Activated T-helper 1 cell treated with anti-CD3 and anti-CD28 coated beads, Interleukin-12 subunit alpha, Interleukin-12 subunit beta, Interleukin-2, Interleukin-4 antibody, amounts not matched to agents 30 ng/mL and 10 ng/mL and 1 ng/mL, durations not matched to agents 14 hours and 24 hours and 36 hours (primary cell): ENCODE results near the gene SLC25A27. TPM values are rescaled to one million over a fixed set of nuclear protein-coding genes. Genes with fewer than 3 reads are reported as not detected.
A peak's percentile ranks its signal among the peaks of the same experiment; 100 is the strongest.
"Not testable (repeated sequence)": the region's sequence is repeated elsewhere in the genome, so short reads cannot be mapped to it uniquely, and the experiment has no call there.

Source experiments
- DNase-seq: peaks from one replicate; pipeline ENCODE4 v3.0.0; 2021; ENCODE audit warnings: low spot score
- H3K27ac Mint-ChIP-seq: one replicate; pipeline ENCODE4 v1.8.0; 2021; ENCODE audit warnings: mild to moderate bottlenecking, mixed read lengths
- H3K27me3 Mint-ChIP-seq: one replicate; pipeline ENCODE4 v1.8.0; 2022; ENCODE audit warnings: mild to moderate bottlenecking, moderate library complexity, mixed read lengths; ENCODE audit not compliant: insufficient read depth
- H3K36me3 Mint-ChIP-seq: one replicate; pipeline ENCODE4 v1.8.0; 2021; ENCODE audit warnings: low read depth, mixed read lengths
- H3K4me1 Mint-ChIP-seq: one replicate; pipeline ENCODE4 v1.8.0; 2021; ENCODE audit warnings: low read depth, mixed read lengths
- H3K4me3 Mint-ChIP-seq: one replicate; pipeline ENCODE4 v1.8.0; 2021; ENCODE audit warnings: mild to moderate bottlenecking, moderate library complexity, mixed read lengths
- H3K9me3 Mint-ChIP-seq: one replicate; pipeline ENCODE4 v1.8.0; 2021; ENCODE audit warnings: mixed read lengths
- intact Hi-C: fragments of 100-400 bp; cut with micrococcal nuclease; formaldehyde crosslinking; loops from one replicate; pipeline ENCODE4 v1.15.1; 2024
- total RNA-seq: library from RNA; stranded (reverse); gene quantifications from 2 replicates; pipeline ENCODE4 v1.2.3, GENCODE V29; 2022

The SLC25A27 gene
- total RNA-seq, 1 donor from 2014 or later, result not detected

DNA sequence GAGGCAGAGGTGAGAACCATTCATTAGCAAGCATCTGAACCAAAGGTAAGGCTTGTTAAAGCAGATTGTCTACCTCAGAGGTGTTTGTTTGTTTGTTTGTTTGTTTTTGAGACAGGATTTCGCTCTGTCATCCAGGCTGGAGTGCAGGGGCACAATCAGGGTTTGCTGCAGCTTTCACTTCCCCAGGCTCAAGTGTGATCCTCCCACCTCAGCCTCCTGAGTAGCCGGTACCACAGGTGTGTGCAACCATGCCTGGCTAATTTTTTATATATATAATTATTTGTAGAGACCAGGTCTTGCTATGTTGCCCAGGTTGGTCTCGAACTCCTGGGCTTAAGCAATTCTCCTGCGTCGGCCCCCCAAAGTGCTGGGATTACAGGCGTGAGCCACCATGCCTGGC lies 17.3 kb upstream of the SLC25A27 start:
- H3K4me1 Mint-ChIP-seq, result no peaks in the 10 kb centered on the region
- peaks cover 10% of the 10 kb centered on the region for H3K27me3 Mint-ChIP-seq
- no peak overlapping the region for H3K27ac Mint-ChIP-seq
- H3K4me3 Mint-ChIP-seq, result no peak overlapping the region
- no peaks in the 10 kb centered on the region for H3K9me3 Mint-ChIP-seq
- no peak for DNase-seq
- intact Hi-C loops, result loop anchor here (10.0 kb wide), 1 partner anchor 1961 kb away; no protein-coding TSS in a partner anchor
- no peaks in the 10 kb centered on the region for H3K36me3 Mint-ChIP-seq

DNA sequence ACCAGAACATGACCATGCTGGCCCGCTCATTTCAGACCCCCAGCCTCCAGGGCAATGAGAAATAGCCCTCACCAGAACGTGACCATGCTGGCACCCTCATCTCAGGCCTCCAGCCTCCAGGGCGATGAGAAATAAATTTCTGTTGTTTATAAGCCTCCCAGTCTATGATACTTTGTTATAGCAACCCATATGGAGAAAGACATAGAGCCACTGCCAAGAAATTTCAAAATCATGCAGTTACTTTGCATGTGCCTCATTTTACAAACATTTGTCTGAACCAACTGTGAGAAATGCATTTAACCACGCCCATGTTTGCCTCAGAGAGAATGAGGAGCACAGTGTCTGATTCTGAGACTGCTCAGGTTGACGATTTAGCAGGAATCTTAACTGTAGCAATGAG lies 15.6 kb upstream of the SLC25A27 start:
- H3K4me3 Mint-ChIP-seq, result no peak overlapping the region
- no peak overlapping the region for H3K27ac Mint-ChIP-seq
- no peaks in the 10 kb centered on the region for H3K36me3 Mint-ChIP-seq
- DNase-seq, result no peak
- no peaks in the 10 kb centered on the region for H3K9me3 Mint-ChIP-seq
- H3K4me1 Mint-ChIP-seq, result no peaks in the 10 kb centered on the region
- H3K27me3 Mint-ChIP-seq, result peaks cover 5% of the 10 kb centered on the region
- intact Hi-C loops, result loop anchor here (10.0 kb wide), 1 partner anchor 1962 kb away; no protein-coding TSS in a partner anchor

DNA sequence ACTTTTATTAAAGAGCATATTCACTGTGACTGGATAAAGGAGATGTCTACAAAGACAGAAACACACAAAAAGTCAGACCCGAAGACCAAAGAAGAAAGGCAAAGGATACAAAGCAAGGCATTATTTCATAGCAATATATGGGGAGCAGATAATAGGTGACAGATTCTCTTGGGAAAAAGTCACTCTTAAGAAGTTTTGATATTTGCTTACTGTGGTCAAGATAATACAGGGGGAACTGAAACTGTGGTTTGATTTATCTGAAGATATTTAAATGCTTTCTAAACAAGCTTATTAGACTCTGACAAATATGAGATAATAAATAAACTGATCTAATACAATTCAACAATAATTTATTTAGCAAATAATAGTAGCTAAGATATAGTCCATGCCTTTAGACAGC lies 14.8 kb upstream of the SLC25A27 start:
- intact Hi-C loops, result loop anchor here (10.0 kb wide), 1 partner anchor 1963 kb away; no protein-coding TSS in a partner anchor
- Mint-ChIP-seq H3K27me3 (peaks cover 5% of the 10 kb centered on the region), H3K36me3 (no peaks in the 10 kb centered on the region), H3K4me3 (no peak overlapping the region), H3K4me1 (peaks cover 1% of the 10 kb centered on the region), H3K27ac (no peak overlapping the region), H3K9me3 (no peaks in the 10 kb centered on the region)
- no peak for DNase-seq

DNA sequence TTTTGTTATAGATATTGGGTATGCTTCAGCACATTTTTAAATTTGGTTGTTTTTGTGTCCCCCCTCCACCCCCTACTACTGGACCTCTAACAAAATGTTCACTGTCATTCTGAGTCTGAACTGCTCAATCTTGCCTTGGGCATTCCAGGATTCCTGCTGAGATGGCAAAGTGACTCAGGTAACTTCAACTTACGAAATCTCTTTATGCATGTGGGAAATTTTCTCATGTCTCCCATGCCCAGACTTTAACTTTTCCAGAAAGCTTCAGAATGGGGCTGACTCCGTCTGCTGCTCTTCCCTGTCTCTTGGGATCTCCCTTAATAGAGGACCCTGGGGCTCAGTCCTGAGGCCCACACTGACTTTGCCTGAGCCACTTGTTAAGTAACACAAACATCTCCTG lies 14.1 kb upstream of the SLC25A27 start:
- H3K9me3 Mint-ChIP-seq, result no peaks in the 10 kb centered on the region
- H3K27me3 Mint-ChIP-seq, result peaks cover 8% of the 10 kb centered on the region
- H3K4me3 Mint-ChIP-seq, result no peak overlapping the region
- H3K4me1 Mint-ChIP-seq, result peaks cover 4% of the 10 kb centered on the region
- H3K36me3 Mint-ChIP-seq, result no peaks in the 10 kb centered on the region
- intact Hi-C loops, result loop anchor here (10.0 kb wide), 1 partner anchor 1964 kb away; no protein-coding TSS in a partner anchor
- no peak overlapping the region for H3K27ac Mint-ChIP-seq
- no peak for DNase-seq

DNA sequence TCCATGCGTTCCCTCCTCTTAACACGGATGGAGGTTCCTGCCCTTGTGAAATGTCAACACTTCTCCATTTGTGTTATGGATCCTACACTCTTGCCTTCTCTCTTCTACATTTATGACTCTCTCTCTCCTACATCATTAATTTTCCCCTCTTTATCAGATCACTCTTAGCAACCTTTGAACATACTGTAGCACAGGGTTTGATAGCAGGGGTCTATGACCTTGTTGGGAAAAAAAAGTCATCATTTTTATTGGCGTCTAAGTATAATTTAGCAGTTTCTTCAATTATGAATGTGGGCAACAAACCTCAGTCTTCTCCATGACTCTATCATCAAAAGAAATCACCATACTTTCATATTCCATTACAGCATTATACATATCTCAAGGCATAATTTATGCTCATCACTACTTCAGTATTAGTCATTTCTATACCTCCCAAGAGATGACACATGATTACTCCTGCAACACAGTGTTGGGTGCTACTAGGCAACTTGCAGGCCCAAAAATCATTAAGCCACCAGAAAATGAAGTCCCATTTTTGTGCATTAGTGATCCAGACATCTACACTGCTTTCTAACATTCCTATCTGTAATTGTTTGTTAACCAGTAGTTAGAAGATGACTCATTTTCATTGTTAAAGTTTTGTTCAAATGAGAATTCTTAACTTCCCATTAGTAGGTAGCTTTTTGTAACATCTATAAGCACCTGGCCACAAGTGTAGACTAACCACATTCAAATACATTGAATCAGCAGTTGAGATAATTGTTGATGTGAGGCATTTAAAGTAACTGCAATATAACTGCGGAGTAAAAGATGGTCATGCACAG lies 9.6 kb upstream of the SLC25A27 start:
- Mint-ChIP-seq H3K36me3 (no peaks in the 10 kb centered on the region), H3K4me3 (no peak overlapping the region), H3K27me3 (peaks cover 8% of the 10 kb centered on the region), H3K9me3 (no peaks in the 10 kb centered on the region), H3K4me1 (peaks cover 4% of the 10 kb centered on the region), H3K27ac (peak overlapping the region; percentile 19)
- intact Hi-C loops, result no loop called here
- no peak for DNase-seq

DNA sequence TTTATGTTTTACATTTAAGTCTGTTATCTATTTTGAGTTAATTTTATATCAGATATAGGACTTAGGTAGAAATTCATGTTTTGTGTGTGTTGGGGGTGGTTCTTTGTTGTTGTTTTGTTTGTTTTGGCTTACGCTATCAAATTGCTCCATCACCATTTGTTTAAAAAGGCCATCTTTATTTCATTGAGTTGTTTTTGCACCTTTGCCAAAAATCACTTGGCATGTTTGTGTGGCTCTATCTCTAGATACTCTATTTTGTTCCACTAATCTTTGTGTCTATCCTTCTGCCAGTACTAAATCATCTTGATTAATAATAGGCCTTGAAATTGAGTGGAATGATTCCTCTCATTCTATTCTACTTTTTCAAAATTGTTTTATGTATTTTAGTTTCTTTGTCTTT lies 7.5 kb upstream of the SLC25A27 start:
- no peak overlapping the region for H3K27ac Mint-ChIP-seq
- DNase-seq, result no peak
- intact Hi-C loops, result no loop called here
- H3K9me3 Mint-ChIP-seq, result no peaks in the 10 kb centered on the region
- peaks cover 4% of the 10 kb centered on the region for H3K4me1 Mint-ChIP-seq
- no peaks in the 10 kb centered on the region for H3K36me3 Mint-ChIP-seq
- H3K4me3 Mint-ChIP-seq, result no peak overlapping the region
- peaks cover 7% of the 10 kb centered on the region for H3K27me3 Mint-ChIP-seq

DNA sequence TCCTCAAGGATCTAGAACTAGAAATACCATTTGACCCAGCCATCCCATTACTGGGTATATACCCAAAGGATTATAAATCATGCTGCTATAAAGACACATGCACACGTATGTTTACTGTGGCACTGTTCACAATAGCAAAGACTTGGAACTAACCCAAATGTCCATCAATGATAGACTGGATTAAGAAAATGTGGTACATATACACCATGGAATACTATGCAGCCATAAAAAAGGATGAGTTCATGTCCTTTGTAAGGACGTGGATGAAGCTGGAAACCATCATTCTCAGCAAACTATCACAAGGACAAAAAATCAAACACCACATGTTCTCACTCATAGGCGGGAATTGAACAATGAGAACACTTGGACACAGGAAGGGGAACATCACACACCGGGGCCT lies 4.7 kb upstream of the SLC25A27 start:
- H3K4me3 Mint-ChIP-seq, intact Hi-C loops, DNase-seq, H3K9me3 Mint-ChIP-seq, H3K36me3 Mint-ChIP-seq, H3K27ac Mint-ChIP-seq: not testable (repeated sequence)
- peaks cover 23% of the 10 kb centered on the region for H3K27me3 Mint-ChIP-seq
- H3K4me1 Mint-ChIP-seq, result peaks cover 11% of the 10 kb centered on the region

DNA sequence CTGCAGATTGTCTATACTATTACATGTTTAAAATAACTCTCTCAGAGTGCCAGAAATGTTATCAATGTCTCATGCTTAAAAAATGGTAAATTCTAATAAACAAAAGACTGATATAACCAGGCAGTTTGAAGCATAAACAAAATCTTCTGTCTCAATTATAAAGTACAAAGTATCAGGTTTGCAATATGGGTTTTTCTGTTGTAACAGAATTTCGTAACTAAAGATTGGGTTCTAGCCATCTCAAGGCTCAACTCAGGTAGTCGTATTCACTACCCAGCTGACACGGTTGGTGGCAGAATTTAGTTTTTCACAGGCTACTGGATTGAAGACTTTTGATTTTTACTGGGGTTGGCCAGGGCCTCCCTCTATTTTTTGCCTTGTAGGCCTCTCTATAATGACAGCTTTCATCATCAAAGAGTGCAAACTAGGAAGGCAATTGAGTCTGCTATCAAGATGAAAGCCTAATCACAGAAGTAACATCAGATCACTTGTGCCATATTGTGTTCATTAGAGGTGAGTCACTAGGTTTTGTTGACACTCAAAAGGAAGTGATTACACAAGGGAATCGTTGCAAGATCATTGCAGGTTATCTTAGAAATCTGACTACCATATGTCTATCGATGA lies 3.8 kb upstream of the SLC25A27 start:
- Mint-ChIP-seq H3K36me3 (no peaks in the 10 kb centered on the region), H3K27ac (no peak overlapping the region), H3K4me1 (peaks cover 11% of the 10 kb centered on the region), H3K9me3 (no peaks in the 10 kb centered on the region), H3K4me3 (no peak overlapping the region), H3K27me3 (peaks cover 29% of the 10 kb centered on the region)
- intact Hi-C loops, result no loop called here
- DNase-seq, result no peak

DNA sequence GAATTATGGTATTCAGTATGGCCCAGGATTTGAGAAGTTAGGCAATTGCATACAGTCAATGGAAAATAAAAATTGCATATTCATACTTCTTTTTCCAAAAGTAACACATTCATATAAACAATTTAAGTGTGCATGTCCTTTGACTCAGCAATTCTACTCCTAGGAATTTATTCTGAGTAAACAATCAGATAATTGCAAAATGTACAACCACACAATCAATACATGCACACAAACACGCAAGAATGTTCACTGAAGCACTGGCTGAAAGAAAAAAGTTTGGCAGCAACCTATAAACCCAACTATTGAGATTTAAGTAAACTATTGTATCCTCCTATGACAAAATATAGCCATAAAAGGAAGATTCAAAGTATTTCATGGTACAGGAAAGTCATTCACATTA lies 1.8 kb upstream of the SLC25A27 start:
- intact Hi-C loops, result no loop called here

DNA sequence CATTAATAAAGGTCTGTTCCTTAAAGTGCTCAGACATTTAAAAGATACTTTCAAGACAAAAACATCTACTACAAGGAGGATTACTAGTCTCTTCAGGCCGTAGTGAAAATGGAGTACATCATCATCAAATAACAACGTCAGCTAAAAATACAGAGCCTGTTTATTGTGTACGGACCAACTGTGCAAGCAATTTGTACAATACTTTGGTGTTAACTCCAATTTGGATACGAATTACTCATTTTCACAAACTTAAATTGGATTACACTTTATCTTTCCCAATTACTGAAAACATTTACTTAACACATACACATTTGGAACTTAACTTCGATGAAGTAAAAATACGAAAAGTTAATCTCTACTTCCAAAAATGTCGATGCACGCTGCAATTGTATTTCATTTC lies 959 bp upstream of the SLC25A27 start:
- peak overlapping the region; percentile 87 for H3K4me3 Mint-ChIP-seq
- H3K27ac Mint-ChIP-seq, result no peak overlapping the region
- H3K36me3 Mint-ChIP-seq, result no peaks in the 10 kb centered on the region
- H3K4me1 Mint-ChIP-seq, result peaks cover 11% of the 10 kb centered on the region
- DNase-seq, result no peak
- no peaks in the 10 kb centered on the region for H3K9me3 Mint-ChIP-seq
- H3K27me3 Mint-ChIP-seq, result peaks cover 47% of the 10 kb centered on the region
- intact Hi-C loops, result loop anchor here (2.0 kb wide), 1 partner anchor 477 kb away; no protein-coding TSS in a partner anchor

More for the DNA sequence above, 1.8 kb upstream of the SLC25A27 start:
- Mint-ChIP-seq H3K36me3 (no peaks in the 10 kb centered on the region), H3K9me3 (no peaks in the 10 kb centered on the region), H3K27ac (no peak overlapping the region), H3K4me3 (no peak overlapping the region), H3K4me1 (peaks cover 11% of the 10 kb centered on the region), H3K27me3 (peaks cover 47% of the 10 kb centered on the region)
- DNase-seq, result no peak

DNA sequence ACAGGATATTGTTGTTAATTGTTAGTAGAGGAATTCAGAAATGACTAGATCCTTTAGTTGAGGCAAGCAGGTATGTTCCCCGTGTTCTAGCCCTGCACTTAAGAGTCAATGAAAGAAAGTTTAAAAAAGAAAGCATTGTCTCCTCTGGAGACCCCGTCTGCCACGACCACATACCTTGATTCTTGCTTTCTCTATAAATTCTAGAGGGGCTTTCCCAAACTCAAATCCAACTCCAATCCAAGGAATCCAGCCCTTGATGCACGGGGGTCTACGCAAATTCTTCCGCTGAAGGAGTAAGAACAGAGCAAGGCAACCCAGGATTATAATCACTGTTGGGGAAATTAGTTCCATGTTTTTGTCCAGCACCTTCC lies 558 bp upstream of the SLC25A27 start:
- intact Hi-C loops, result loop anchor here (2.0 kb wide), 1 partner anchor 477 kb away; no protein-coding TSS in a partner anchor
- no peak for DNase-seq

DNA sequence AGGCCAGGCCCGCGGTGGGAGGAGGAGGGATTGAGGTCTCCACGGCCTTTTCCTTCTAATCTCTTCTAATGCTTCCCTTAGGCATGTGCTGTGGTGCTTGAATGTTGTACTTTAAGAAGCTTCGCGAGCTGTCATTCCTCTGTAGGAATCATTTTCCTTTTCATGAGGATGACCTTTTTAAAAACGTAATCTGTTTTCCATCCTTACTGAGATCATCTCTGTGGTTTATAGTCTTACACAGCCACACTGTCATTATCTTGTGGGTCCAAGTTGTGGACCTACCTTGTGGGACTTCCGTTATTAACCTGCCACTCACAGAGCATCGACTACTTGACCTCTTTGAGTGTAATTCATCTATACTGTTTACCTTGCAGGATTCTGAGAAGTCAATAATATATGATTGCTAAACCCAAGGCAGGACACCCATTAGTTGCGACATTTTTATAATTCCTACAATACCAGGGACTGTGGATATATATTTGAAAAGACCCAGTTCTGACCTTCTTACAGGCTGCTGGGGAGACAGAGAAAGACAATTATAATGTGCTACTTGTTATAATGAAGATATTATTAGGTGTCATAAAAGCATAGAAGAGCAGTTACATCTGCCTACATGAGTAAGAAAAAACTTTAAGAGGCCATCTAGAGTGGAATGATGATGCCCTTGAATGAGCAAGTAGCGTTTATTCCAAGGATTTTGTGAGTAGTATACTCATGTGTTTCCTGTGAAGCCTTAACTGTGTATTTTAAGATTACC lies 842 bp downstream of the SLC25A27 start:
- DNase-seq, result no peak
- H3K4me1 Mint-ChIP-seq, result peaks cover 11% of the 10 kb centered on the region
- H3K27ac Mint-ChIP-seq, result no peak overlapping the region
- H3K4me3 Mint-ChIP-seq, result peak overlapping the region; percentile 75
- peaks cover 46% of the 10 kb centered on the region for H3K27me3 Mint-ChIP-seq
- no peaks in the 10 kb centered on the region for H3K36me3 Mint-ChIP-seq
- intact Hi-C loops, result loop anchor here (2.0 kb wide), 1 partner anchor 479 kb away; no protein-coding TSS in a partner anchor
- no peaks in the 10 kb centered on the region for H3K9me3 Mint-ChIP-seq

More for the DNA sequence above, 558 bp upstream of the SLC25A27 start:
- Mint-ChIP-seq H3K4me1 (peaks cover 11% of the 10 kb centered on the region), H3K4me3 (peak overlapping the region; percentile 87), H3K27ac (no peak overlapping the region), H3K27me3 (peaks cover 47% of the 10 kb centered on the region), H3K36me3 (no peaks in the 10 kb centered on the region), H3K9me3 (no peaks in the 10 kb centered on the region)
